H1 (cell line): Measurements from ENCODE around the gene EXOSC7. TPM values are rescaled to one million over a fixed set of nuclear protein-coding genes. Genes with fewer than 3 reads are reported as not detected.

ENCODE experiments used
- CTCF ChIA-PET: fragments of 300-600 bp; sonication (Branson Sonifier 250); formaldehyde crosslinking; loops from one replicate; lab custom pipeline; 2021; ENCODE audit not compliant: partially characterized antibody; lab: Charles Lee
- POLR2A ChIA-PET: fragments of 300-600 bp; sonication (Branson Sonifier 250); formaldehyde crosslinking; loops from one replicate; lab custom pipeline; 2021; ENCODE audit warnings: inconsistent platforms; ENCODE audit not compliant: partially characterized antibody; lab: Charles Lee
- DNase-seq, 2 experiments: peaks; one replicate each; pipeline versions ENCODE4 v3.0.0 to v3.0.0-alpha.2; 2010 to 2022; ENCODE audit warnings: low spot score in 2 of 2, low read depth in 1 of 2, mixed read lengths in 1 of 2
- FAIRE-seq: peaks from 2 replicates; lab custom pipeline; 2011; peaks lifted over from hg19 to GRCh38; lab: Jason Lieb, UNC
- H2AFZ ChIP-seq: 2 replicates; pipeline ENCODE4 v1.8.1; 2012; ENCODE audit warnings: low read length, inconsistent platforms
- H2AK5ac ChIP-seq: 2 replicates; pipeline ENCODE4 v1.6.1; 2013; ENCODE audit warnings: low read depth, low read length
- H2BK120ac ChIP-seq: replicated peaks from 2 replicates; pipeline ENCODE3; 2013; ENCODE audit warnings: low read depth, low read length, inconsistent platforms
- H2BK12ac ChIP-seq: 2 replicates; pipeline ENCODE4 v1.6.1; 2013; ENCODE audit warnings: low read depth, low read length
- H2BK15ac ChIP-seq: 2 replicates; pipeline ENCODE4 v1.6.1; 2013; ENCODE audit warnings: low read length
- H2BK20ac ChIP-seq: 2 replicates; pipeline ENCODE4 v1.6.1; 2013; ENCODE audit warnings: low read length
- H2BK5ac ChIP-seq: 2 replicates; pipeline ENCODE4 v1.6.1; 2013; ENCODE audit warnings: low read depth, low read length
- H3K14ac ChIP-seq: 2 replicates; pipeline ENCODE4 v1.6.1; 2013; ENCODE audit warnings: inconsistent platforms; ENCODE audit not compliant: insufficient read length
- H3K18ac ChIP-seq: 2 replicates; pipeline ENCODE4 v1.6.1; 2013; ENCODE audit warnings: low read length; ENCODE audit errors: extremely low read depth
- H3K23ac ChIP-seq: 2 replicates; pipeline ENCODE4 v1.6.1; 2013; ENCODE audit warnings: inconsistent platforms; ENCODE audit not compliant: insufficient read length
- H3K23me2 ChIP-seq: 2 replicates; pipeline ENCODE4 v1.6.1; 2013; ENCODE audit warnings: low read depth, low read length
- H3K27ac ChIP-seq: 2 replicates; pipeline ENCODE4 v1.6.1; 2011; ENCODE audit warnings: low read depth, low read length, inconsistent platforms
- H3K27me3 ChIP-seq, 4 experiments: replicated peaks in 1 of 4; 1 replicate in 1 of 4; 2 replicates in 3 of 4; pipeline versions ENCODE4 v1.6.1 to v1.8.1; 2011 to 2013; ENCODE audit warnings: low read length in 3 of 4, mild to moderate bottlenecking in 3 of 4, inconsistent platforms in 2 of 4, mixed read lengths in 2 of 4, moderate library complexity in 1 of 4; ENCODE audit not compliant: control insufficient read depth in 3 of 4, insufficient read depth in 3 of 4; ENCODE audit errors: extremely low read depth in 1 of 4
- H3K36me3 ChIP-seq, 4 experiments: 2 replicates each; pipeline versions ENCODE4 v1.6.1 to v1.8.1; 2011 to 2013; ENCODE audit warnings: mild to moderate bottlenecking in 4 of 4, low read length in 3 of 4, moderate library complexity in 2 of 4, control low read depth in 1 of 4, inconsistent platforms in 1 of 4; ENCODE audit not compliant: insufficient read depth in 4 of 4, control insufficient read depth in 2 of 4
- H3K4ac ChIP-seq: replicated peaks from 2 replicates; pipeline ENCODE3; 2013; ENCODE audit warnings: low read length, low read depth, mixed read lengths, inconsistent platforms; ENCODE audit not compliant: insufficient read length
- H3K4me1 ChIP-seq, 4 experiments: replicated peaks in 1 of 4; 1 replicate in 1 of 4; 2 replicates in 3 of 4; pipeline versions ENCODE4 v1.6.1 to v1.8.1; 2011 to 2013; ENCODE audit warnings: low read length in 3 of 4, inconsistent platforms in 2 of 4, mixed read lengths in 1 of 4; ENCODE audit not compliant: insufficient read depth in 4 of 4, control insufficient read depth in 3 of 4
- H3K4me2 ChIP-seq, 2 experiments: 2 replicates each; pipeline versions ENCODE4 v1.6.1 to v1.8.1; 2011 to 2013; ENCODE audit warnings: low read depth in 2 of 2, low read length in 2 of 2, control low read depth in 1 of 2, inconsistent platforms in 1 of 2, mild to moderate bottlenecking in 1 of 2; ENCODE audit not compliant: insufficient read depth in 1 of 2
- H3K4me3 ChIP-seq, 4 experiments: fragments of 200-600, 300-600 bp in 1 of 4; sonication (generic), shearing (Covaris generic), sonication (Bioruptor Twin) in 1 of 4; 2 replicates each; pipeline versions ENCODE4 v1.5.1 to v1.8.1; 2011 to 2016; ENCODE audit warnings: low read length in 4 of 4, low read depth in 3 of 4, control low read depth in 2 of 4, inconsistent platforms in 2 of 4, mild to moderate bottlenecking in 2 of 4, mixed read lengths in 1 of 4, moderate library complexity in 1 of 4; ENCODE audit not compliant: insufficient read depth in 2 of 4; ENCODE audit errors: extremely low read depth in 1 of 4
- H3K56ac ChIP-seq: replicated peaks from 2 replicates; pipeline ENCODE3; 2013; ENCODE audit warnings: low read depth, mild to moderate bottlenecking, mixed read lengths, low read length, inconsistent platforms; ENCODE audit not compliant: insufficient read length
- H3K79me1 ChIP-seq: 2 replicates; pipeline ENCODE4 v1.6.1; 2013; ENCODE audit warnings: low read depth, low read length, control low read depth
- H3K79me2 ChIP-seq, 2 experiments: 2 replicates each; pipeline versions ENCODE4 v1.6.1 to v1.8.1; 2012 to 2013; ENCODE audit warnings: low read length in 2 of 2, mild to moderate bottlenecking in 2 of 2, inconsistent platforms in 1 of 2; ENCODE audit not compliant: insufficient read depth in 2 of 2, control insufficient read depth in 1 of 2
- H3K9ac ChIP-seq, 4 experiments: replicated peaks in 1 of 4; 1 replicate in 1 of 4; 2 replicates in 3 of 4; pipeline versions ENCODE4 v1.6.1 to v1.8.1; 2011 to 2013; ENCODE audit warnings: low read depth in 3 of 4, low read length in 3 of 4, control low read depth in 2 of 4, mild to moderate bottlenecking in 2 of 4, moderate library complexity in 2 of 4, inconsistent platforms in 1 of 4; ENCODE audit errors: extremely low read depth in 1 of 4
- H3K9me3 ChIP-seq, 2 experiments: 2 replicates each; pipeline versions ENCODE4 v1.6.1 to v1.8.1; 2012 to 2013; ENCODE audit warnings: mild to moderate bottlenecking in 2 of 2, moderate library complexity in 2 of 2, control low read depth in 1 of 2, inconsistent platforms in 1 of 2, low read depth in 1 of 2, low read length in 1 of 2, mixed read lengths in 1 of 2; ENCODE audit not compliant: insufficient read depth in 2 of 2
- H4K20me1 ChIP-seq, 2 experiments: replicated peaks in 1 of 2; 2 replicates each; pipeline versions ENCODE3 to v1.8.1; 2011 to 2013; ENCODE audit warnings: inconsistent platforms in 2 of 2, low read length in 2 of 2, mild to moderate bottlenecking in 1 of 2; ENCODE audit not compliant: insufficient read depth in 2 of 2, control insufficient read depth in 1 of 2
- H4K5ac ChIP-seq: 2 replicates; pipeline ENCODE4 v1.6.1; 2013; ENCODE audit warnings: low read length, low read depth, mixed read lengths, inconsistent platforms; ENCODE audit not compliant: insufficient read length
- H4K8ac ChIP-seq: 2 replicates; pipeline ENCODE4 v1.8.0; 2013; ENCODE audit warnings: mild to moderate bottlenecking, moderate library complexity, low read length, inconsistent platforms; ENCODE audit not compliant: insufficient read depth; ENCODE audit errors: extremely low read depth
- H4K91ac ChIP-seq: replicated peaks from 2 replicates; pipeline ENCODE3; 2013; ENCODE audit warnings: low read length, mixed read lengths, inconsistent platforms; ENCODE audit not compliant: insufficient read length
- WGBS, 2 experiments: shearing (Covaris generic) in 1 of 2; methylation state at CpG; one replicate each; pipeline versions ENCODE4 v1.1.6 to v1.1.7; 2013 to 2015; ENCODE audit warnings: low lambda C conversion rate in 2 of 2, mixed read lengths in 2 of 2, inconsistent platforms in 1 of 2, low coverage in 1 of 2, missing lambda C conversion rate in 1 of 2; ENCODE audit not compliant: insufficient replicate concordance in 2 of 2, insufficient coverage in 1 of 2, insufficient read length in 1 of 2; ENCODE audit errors: extremely low coverage in 1 of 2, missing lambda C conversion rate in 1 of 2; 5-methylcytosine and 5-hydroxymethylcytosine counted together
- polyA plus RNA-seq, 7 experiments: library from polyadenylated mRNA; depleted of rRNA in 3 of 7; stranded (reverse) in 5 of 7; unstranded in 2 of 7; fragments of >200 nt in 5 of 7; fragments of 200-250 nt in 2 of 7; gene quantifications; 1 replicate in 5 of 7; 2 replicates in 1 of 7; 4 replicates in 1 of 7; pipeline versions ENCODE4 v1.2.1 to v1.2.3, GENCODE V29; 2011 to 2013; ENCODE audit warnings: missing spikeins in 2 of 7, mixed read lengths in 2 of 7
- total RNA-seq: library from RNA; stranded (reverse); fragmentation: NEBNext Ultra II Directional; extraction: Animal tissue kit (Norgen Biotek cat#: 25700); gene quantifications from 2 replicates; pipeline ENCODE4 v1.2.1, GENCODE V29; 2021

EXOSC7 gene
- total and polyA plus RNA-seq, 2 of the 8 experiments (the other 6 are each of a cell fraction or from before 2014, with no cell fraction given) = 92.7 to 94.5 TPM

DNA sequence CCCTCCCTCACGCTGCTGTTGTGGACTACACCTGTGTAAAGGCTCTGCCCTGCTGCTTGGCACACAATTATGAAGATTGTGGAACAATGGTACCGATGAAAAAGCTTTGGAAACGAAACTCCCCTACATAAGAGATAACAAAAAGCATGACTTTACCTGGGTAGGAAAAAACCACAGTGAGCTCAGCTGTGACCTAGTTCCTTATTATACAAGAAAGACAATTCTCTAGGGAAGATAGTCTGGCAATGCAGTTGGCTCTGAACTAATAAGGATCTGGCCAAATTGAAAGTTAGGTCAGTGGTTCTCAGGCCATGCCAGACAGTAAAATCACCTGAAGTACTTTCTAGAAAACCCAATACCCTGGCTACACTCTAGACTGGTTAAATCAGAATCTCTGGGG lies 66.1 kb downstream of the EXOSC7 start:
- no peak overlapping the region for H2BK12ac ChIP-seq
- H3K18ac ChIP-seq = no peak overlapping the region
- 94% methylated on average over 3 of the region's 3 CpGs; no CpG with 5 or more reads in 1 of the 2 experiments for WGBS, 2 experiments
- no peak overlapping the region for H3K4me3 ChIP-seq
- no peak overlapping the region for H3K4ac ChIP-seq
- no peaks in the 10 kb centered on the region for H4K20me1 ChIP-seq
- no peak overlapping the region for H2AFZ ChIP-seq
- ChIA-PET POLR2A (interaction anchor here (1.6 kb wide), 1 partner anchor 166 kb away, joined by 3 read pairs; no protein-coding TSS in a partner anchor), CTCF (interaction anchor here (0.7 to 13.7 kb wide), 37 partner anchors 10 to 888 kb away, joined by 3 to 263 read pairs (median 6); partner anchors contain the start of gene TMEM158)
- peaks cover 0 to 4% (median 1%) of the 10 kb centered on the region in 4 experiments; a peak in 2 of 7 replicates for H3K4me1 ChIP-seq
- no peaks in the 10 kb centered on the region for H3K36me3 ChIP-seq
- no peaks in the 10 kb centered on the region for H3K79me2 ChIP-seq
- H3K79me1 ChIP-seq = no peaks in the 10 kb centered on the region
- FAIRE-seq (no peak), DNase-seq (no peak)
- H2AK5ac ChIP-seq = peak overlapping the region; percentile 44; the same call in 1 of the 2 replicates
- no peak overlapping the region for H3K23ac ChIP-seq
- no peak overlapping the region for H2BK120ac ChIP-seq
- no peak overlapping the region for H2BK5ac ChIP-seq
- no peak overlapping the region for H4K8ac ChIP-seq
- H3K14ac ChIP-seq = no peak overlapping the region
- no peak overlapping the region for H3K9ac ChIP-seq
- no peak overlapping the region for H2BK20ac ChIP-seq
- H3K4me2 ChIP-seq = no peak overlapping the region
- H4K5ac ChIP-seq = no peak overlapping the region
- no peaks in the 10 kb centered on the region for H3K9me3 ChIP-seq
- H3K23me2 ChIP-seq = no peaks in the 10 kb centered on the region; the same call in 1 of the 2 replicates
- H3K56ac ChIP-seq = no peak overlapping the region
- H4K91ac ChIP-seq = no peak overlapping the region
- H3K27me3 ChIP-seq = peaks cover under 1 to 3% (median 2%) of the 10 kb centered on the region in 4 experiments
- H3K27ac ChIP-seq = no peak overlapping the region
- no peak overlapping the region for H2BK15ac ChIP-seq
